ENCODE measurements around the gene TASP1. TPM values are rescaled to one million over a fixed set of nuclear protein-coding genes. Genes with fewer than 3 reads are reported as not detected.

Gene TASP1, protein sequence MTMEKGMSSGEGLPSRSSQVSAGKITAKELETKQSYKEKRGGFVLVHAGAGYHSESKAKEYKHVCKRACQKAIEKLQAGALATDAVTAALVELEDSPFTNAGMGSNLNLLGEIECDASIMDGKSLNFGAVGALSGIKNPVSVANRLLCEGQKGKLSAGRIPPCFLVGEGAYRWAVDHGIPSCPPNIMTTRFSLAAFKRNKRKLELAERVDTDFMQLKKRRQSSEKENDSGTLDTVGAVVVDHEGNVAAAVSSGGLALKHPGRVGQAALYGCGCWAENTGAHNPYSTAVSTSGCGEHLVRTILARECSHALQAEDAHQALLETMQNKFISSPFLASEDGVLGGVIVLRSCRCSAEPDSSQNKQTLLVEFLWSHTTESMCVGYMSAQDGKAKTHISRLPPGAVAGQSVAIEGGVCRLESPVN
- total RNA-seq = 9.1 and 9.2 TPM in 2 replicates

DNA sequence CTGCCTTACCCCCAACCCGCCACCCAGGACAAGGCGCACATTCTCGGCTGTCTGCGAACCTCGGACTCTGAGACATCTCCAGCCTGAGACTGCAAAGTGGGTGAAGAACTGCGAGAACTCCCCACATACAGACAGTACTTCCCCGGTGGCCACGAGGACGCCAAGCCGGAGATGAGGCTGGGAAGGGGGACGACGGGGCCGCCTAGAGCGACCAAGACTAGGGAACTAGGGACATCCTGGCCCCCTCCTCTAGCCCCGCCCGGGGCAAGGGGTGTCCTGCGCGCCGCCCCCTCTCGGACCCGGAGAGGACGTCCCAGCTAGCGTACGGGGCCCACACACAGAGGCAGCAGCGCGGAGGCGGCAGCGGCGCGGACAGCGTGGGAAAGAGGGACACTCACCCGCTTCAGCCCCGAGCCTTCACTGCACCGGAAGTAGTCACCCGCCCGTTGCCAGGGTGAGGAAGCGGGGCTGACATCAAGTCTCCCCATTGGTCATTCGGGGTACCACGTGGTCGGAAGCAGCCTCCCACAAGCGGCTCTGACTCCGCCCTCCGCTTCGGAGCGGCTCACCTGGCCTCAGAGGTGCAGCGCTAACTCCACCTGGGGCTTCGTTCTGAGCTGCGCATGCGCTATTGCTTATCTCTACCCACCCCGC is at the start of gene TASP1:
TSS of gene TASP1 (minus strand) at position 437 of the 654 bp plus-strand sequence. CDS start 8,854 bp downstream, outside the sequence.

Other genes with a start within 250 kb of the TASP1 start
- 25.2 and 25.7 TPM in 2 replicates for gene ESF1, start 146.0 kb upstream of the TASP1 start, total RNA-seq
- gene NDUFAF5, start 146.1 kb upstream of the TASP1 start, total RNA-seq = 17.0 and 20.1 TPM in 2 replicates

Measured in uterine smooth muscle cell (primary cell).